Measurements from ENCODE around the gene ZRANB3. TPM values are rescaled to one million over a fixed set of nuclear protein-coding genes. Genes with fewer than 3 reads are reported as not detected.

ZRANB3 gene
- total and polyA plus RNA-seq, 10 of the 15 experiments (the other 5 are each of a cell fraction or from before 2014, with no cell fraction given) = 5.6 to 11.4 (median 9.9) TPM

DNA sequence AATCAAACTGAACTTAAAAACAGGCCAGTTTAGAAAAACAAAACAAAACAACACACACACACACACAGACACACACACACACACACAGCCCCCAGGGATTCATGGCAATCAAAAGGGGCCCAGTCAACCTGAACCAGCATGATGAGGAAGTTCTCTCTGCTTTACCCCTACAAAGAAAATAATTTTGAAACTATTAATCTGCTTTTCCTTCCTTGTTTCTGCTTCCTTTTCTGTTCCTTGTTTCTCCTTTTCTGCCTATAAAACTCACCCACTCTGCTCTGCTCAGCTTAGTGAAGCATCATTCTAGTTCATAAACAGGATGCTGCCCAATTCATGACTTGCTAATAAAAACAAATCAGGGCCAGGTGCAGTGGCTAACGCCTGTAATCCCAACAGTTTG, 275.8 kb downstream of the ZRANB3 start:
- Histone ChIP-seq H3K4me2 (ENCODE audit: control insufficient read depth, insufficient read depth) (no peak overlapping the region), H2AFZ (ENCODE audit: control insufficient read depth, low read depth, low read length) (no peak overlapping the region), H3K27ac (ENCODE audit: control insufficient read depth, insufficient read depth) (no peak overlapping the region), H3K4me3 (no peak overlapping the region), H3K79me2 (ENCODE audit: control insufficient read depth, insufficient read depth, low read length) (no peaks in the 10 kb centered on the region), H3K4me1 (ENCODE audit: control insufficient read depth, insufficient read depth, low read length) (no peaks in the 10 kb centered on the region), H3K36me3 (ENCODE audit: control insufficient read depth in 2 of 2, insufficient read depth in 2 of 2, low read length in 1 of 2) (no peaks in the 10 kb centered on the region; a peak in 1 of 4 replicates), H3K9me3 (replicated peaks; ENCODE audit: control insufficient read depth, insufficient read depth, low read length) (peaks cover 4% of the 10 kb centered on the region; the same call in 2 of the 3 replicates), H4K20me1 (ENCODE audit: control insufficient read depth, insufficient read depth) (no peaks in the 10 kb centered on the region), H3K9ac (ENCODE audit: control insufficient read depth, insufficient read depth, low read length) (no peak overlapping the region), H3K27me3 (replicated peaks in 1 of 2; ENCODE audit: control insufficient read depth in 2 of 2, insufficient read depth in 2 of 2, low read length in 1 of 2) (no peaks in the 10 kb centered on the region)
- intact Hi-C loops (cut with micrococcal nuclease; ENCODE audit: unreplicated experiment) (no loop called here), in situ Hi-C loops (cut with MboI) (no loop called here)
- BruUV-seq (replicated peaks) = no TSS peak
- peak; percentile 62 for TF ChIP-seq MEF2B (IDR thresholded peaks at IDR 0.05; ENCODE audit: partially characterized antibody, poor library complexity, severe bottlenecking)
- peak in 1 of 2 experiments; percentile 47; a peak in 1 of 4 replicates for TF ChIP-seq ETV6 (conservative IDR thresholded peaks at IDR 0.05 in 1 of 2, IDR thresholded peaks at IDR 0.05 in 1 of 2; ENCODE audit: borderline replicate concordance in 1 of 2, low read depth in 1 of 2)
- 0 out of 2 replicates have a peak, but pooled peaks have one; percentile 29 for TF ChIP-seq PAX5 (IDR thresholded peaks at IDR 0.05; ENCODE audit: borderline replicate concordance, low read depth, low read length)
- no peak for TF ChIP-seq MTA2 (IDR thresholded peaks at IDR 0.05; ENCODE audit: low read depth)
- TF ChIP-seq ZNF274 (IDR thresholded peaks at IDR 0.05; ENCODE audit: insufficient read depth, insufficient read length) = no peak
- TF ChIP-seq BRCA1 (IDR thresholded peaks at IDR 0.05; ENCODE audit: low read depth, low read length) = no peak
- POLR2A ChIA-PET = no interaction called here
- DNase-seq (ENCODE audit: low read depth, low spot score) (peak; percentile 1), ATAC-seq (no peak; the same call in 2 of the 3 replicates), FAIRE-seq (peak; percentile 27)
- SMC1A ChIA-PET (ENCODE audit: uncharacterized antibody, unreplicated experiment) = no interaction called here
- WGBS (ENCODE audit: insufficient coverage, insufficient replicate concordance, low lambda C conversion rate, missing lambda C conversion rate) = 0% methylated on average over 1 of the region's 1 CpG
- RAD21 ChIA-PET (ENCODE audit: unreplicated experiment) = interaction anchor here (0.6 kb wide), 1 partner anchor 457 kb away, joined by 3 read pairs; no protein-coding TSS in a partner anchor
- CTCF ChIA-PET = interaction anchor here (1.1 kb wide), 1 partner anchor 10 kb away, joined by 3 read pairs; no protein-coding TSS in a partner anchor

- 96% methylated on average over 2 of the region's 2 CpGs for WGBS (ENCODE audit: insufficient coverage, insufficient replicate concordance, low lambda C conversion rate, missing lambda C conversion rate)
- intact Hi-C loops (cut with micrococcal nuclease; ENCODE audit: unreplicated experiment) (no loop called here), in situ Hi-C loops (cut with MboI) (no loop called here)
- FAIRE-seq (no peak), ATAC-seq (no peak), DNase-seq (ENCODE audit: low read depth, low spot score) (no peak)
- POLR2A ChIA-PET = no interaction called here
- no peaks in the 10 kb centered on the region for H3K4me1 ChIP-seq (ENCODE audit: control insufficient read depth, insufficient read depth, low read length)
- peaks cover 4% of the 10 kb centered on the region; the same call in 2 of the 3 replicates for H3K9me3 ChIP-seq (replicated peaks; ENCODE audit: control insufficient read depth, insufficient read depth, low read length)
- BruUV-seq (replicated peaks) = no TSS peak
- no peaks in the 10 kb centered on the region for H4K20me1 ChIP-seq (ENCODE audit: control insufficient read depth, insufficient read depth)
- no peak overlapping the region for H2AFZ ChIP-seq (ENCODE audit: control insufficient read depth, low read depth, low read length)
- no peak overlapping the region for H3K4me2 ChIP-seq (ENCODE audit: control insufficient read depth, insufficient read depth)
- CTCF ChIA-PET = interaction anchor here (1.5 kb wide), 1 partner anchor 9 kb away, joined by 3 read pairs; no protein-coding TSS in a partner anchor
- no peaks in the 10 kb centered on the region; a peak in 1 of 4 replicates for H3K36me3 ChIP-seq (ENCODE audit: control insufficient read depth in 2 of 2, insufficient read depth in 2 of 2, low read length in 1 of 2)
- SMC1A ChIA-PET (ENCODE audit: uncharacterized antibody, unreplicated experiment) = no interaction called here
- no peaks in the 10 kb centered on the region for H3K79me2 ChIP-seq (ENCODE audit: control insufficient read depth, insufficient read depth, low read length)
- TF ChIP-seq ZNF274 (IDR thresholded peaks at IDR 0.05; ENCODE audit: insufficient read depth, insufficient read length) (no peak), BRCA1 (IDR thresholded peaks at IDR 0.05; ENCODE audit: low read depth, low read length) (no peak)
- H3K27ac ChIP-seq (ENCODE audit: control insufficient read depth, insufficient read depth) = no peak overlapping the region
- no peak overlapping the region for H3K9ac ChIP-seq (ENCODE audit: control insufficient read depth, insufficient read depth, low read length)
- H3K27me3 ChIP-seq (replicated peaks in 1 of 2; ENCODE audit: control insufficient read depth in 2 of 2, insufficient read depth in 2 of 2, low read length in 1 of 2) = no peaks in the 10 kb centered on the region
- no peak overlapping the region for H3K4me3 ChIP-seq
- RAD21 ChIA-PET (ENCODE audit: unreplicated experiment) = no interaction called here
Measured at GRCh38 chr2:135252805-135253458, 278.1 kb downstream of the ZRANB3 start.

All from GM12878 (cell line).